Measurements from ENCODE around the gene AHDC1.

- TF ChIP-seq CTCF (IDR thresholded peaks at IDR 0.05) = no peak
- no peak for TF ChIP-seq EZH2phosphoT487 (IDR thresholded peaks at IDR 0.05)
- no peak for TF ChIP-seq EZH2 (IDR thresholded peaks at IDR 0.05)
Measured at GRCh38 chr1:27590917-27591508, 12.9 kb downstream of the AHDC1 start.

Measured in neural progenitor cell (in vitro differentiated cells).